ENCODE measurements around the gene NSD2. TPM values are rescaled to one million over a fixed set of nuclear protein-coding genes. Genes with fewer than 3 reads are reported as not detected.
A peak's percentile ranks its signal among the peaks of the same experiment; 100 is the strongest.
"Not testable (repeated sequence)": the region's sequence is repeated elsewhere in the genome, so short reads cannot be mapped to it uniquely, and the experiment has no call there.

Gene NSD2
- total RNA-seq, 1 donor from 2014 or later: 66.4 TPM

- Mint-ChIP-seq H3K27ac (ENCODE audit: unreplicated experiment) (no peak overlapping the region), H3K27me3 (ENCODE audit: unreplicated experiment) (no peaks in the 10 kb centered on the region), H3K9me3 (ENCODE audit: unreplicated experiment) (peaks cover 42% of the 10 kb centered on the region), H3K36me3 (ENCODE audit: unreplicated experiment) (peaks cover 61% of the 10 kb centered on the region), H3K4me1 (ENCODE audit: unreplicated experiment) (peaks cover 1% of the 10 kb centered on the region), H3K4me3 (ENCODE audit: unreplicated experiment) (no peak overlapping the region)
- DNase-seq (ENCODE audit: extremely low spot score, unreplicated experiment): no peak
- no peak for TF ChIP-seq CTCF (IDR thresholded peaks at IDR 0.05)
Measured at GRCh38 chr4:1997712-1998111, 126.5 kb downstream of the NSD2 start.

GRCh38 chr4:1998296-1998695, 127.1 kb downstream of the NSD2 start:
- H3K36me3 Mint-ChIP-seq (ENCODE audit: unreplicated experiment): peaks cover 66% of the 10 kb centered on the region
- no peaks in the 10 kb centered on the region for H3K27me3 Mint-ChIP-seq (ENCODE audit: unreplicated experiment)
- no peaks in the 10 kb centered on the region for H3K4me1 Mint-ChIP-seq (ENCODE audit: unreplicated experiment)
- H3K27ac Mint-ChIP-seq (ENCODE audit: unreplicated experiment): no peak overlapping the region
- no peak for DNase-seq (ENCODE audit: extremely low spot score, unreplicated experiment)
- H3K9me3 Mint-ChIP-seq (ENCODE audit: unreplicated experiment): peaks cover 42% of the 10 kb centered on the region
- TF ChIP-seq CTCF (IDR thresholded peaks at IDR 0.05): no peak
- H3K4me3 Mint-ChIP-seq (ENCODE audit: unreplicated experiment): no peak overlapping the region

GRCh38 chr4:1999308-1999707, 128.1 kb downstream of the NSD2 start:
- Mint-ChIP-seq H3K36me3 (ENCODE audit: unreplicated experiment) (peaks cover 66% of the 10 kb centered on the region), H3K9me3 (ENCODE audit: unreplicated experiment) (peaks cover 42% of the 10 kb centered on the region)
- not testable (repeated sequence) for H3K4me3 Mint-ChIP-seq (ENCODE audit: unreplicated experiment); H3K27ac Mint-ChIP-seq (ENCODE audit: unreplicated experiment); DNase-seq (ENCODE audit: extremely low spot score, unreplicated experiment); H3K4me1 Mint-ChIP-seq (ENCODE audit: unreplicated experiment); H3K27me3 Mint-ChIP-seq (ENCODE audit: unreplicated experiment)

- peaks cover 11% of the 10 kb centered on the region for H3K4me1 Mint-ChIP-seq (ENCODE audit: unreplicated experiment)
- H3K9me3 Mint-ChIP-seq (ENCODE audit: unreplicated experiment): peaks cover 24% of the 10 kb centered on the region
- peaks cover 40% of the 10 kb centered on the region for H3K36me3 Mint-ChIP-seq (ENCODE audit: unreplicated experiment)
Measured at GRCh38 chr4:2003361-2003760, 132.2 kb downstream of the NSD2 start.

GRCh38 chr4:2006367-2006766, 135.2 kb downstream of the NSD2 start:
- Mint-ChIP-seq H3K27ac (ENCODE audit: unreplicated experiment) (no peak overlapping the region), H3K4me3 (ENCODE audit: unreplicated experiment) (no peak overlapping the region), H3K27me3 (ENCODE audit: unreplicated experiment) (peaks cover 3% of the 10 kb centered on the region), H3K9me3 (ENCODE audit: unreplicated experiment) (no peaks in the 10 kb centered on the region), H3K36me3 (ENCODE audit: unreplicated experiment) (peaks cover 11% of the 10 kb centered on the region), H3K4me1 (ENCODE audit: unreplicated experiment) (peaks cover 17% of the 10 kb centered on the region)
- no peak for TF ChIP-seq CTCF (IDR thresholded peaks at IDR 0.05)
- no peak for DNase-seq (ENCODE audit: extremely low spot score, unreplicated experiment)

More at GRCh38 chr4:2003361-2003760, 132.2 kb downstream of the NSD2 start:
- not testable (repeated sequence) for DNase-seq (ENCODE audit: extremely low spot score, unreplicated experiment); H3K27ac Mint-ChIP-seq (ENCODE audit: unreplicated experiment); H3K27me3 Mint-ChIP-seq (ENCODE audit: unreplicated experiment); H3K4me3 Mint-ChIP-seq (ENCODE audit: unreplicated experiment)

GRCh38 chr4:2006956-2007653, 135.9 kb downstream of the NSD2 start:
- no peak for TF ChIP-seq CTCF (IDR thresholded peaks at IDR 0.05)
- Mint-ChIP-seq H3K4me1 (ENCODE audit: unreplicated experiment) (peaks cover 17% of the 10 kb centered on the region), H3K27ac (ENCODE audit: unreplicated experiment) (no peak overlapping the region), H3K27me3 (ENCODE audit: unreplicated experiment) (peaks cover 3% of the 10 kb centered on the region), H3K36me3 (ENCODE audit: unreplicated experiment) (peaks cover 11% of the 10 kb centered on the region), H3K4me3 (ENCODE audit: unreplicated experiment) (peak overlapping the region; percentile 83), H3K9me3 (ENCODE audit: unreplicated experiment) (no peaks in the 10 kb centered on the region)
- no peak for DNase-seq (ENCODE audit: extremely low spot score, unreplicated experiment)
